Effector CD4-positive, alpha-beta T cell (primary cell): ENCODE results near the gene WDR87. TPM values are rescaled to one million over a fixed set of nuclear protein-coding genes. Genes with fewer than 3 reads are reported as not detected.

Experiments
- DNase-seq: peaks from one replicate; pipeline ENCODE4 v3.0.0-alpha.2; 2020
- total RNA-seq: gene quantifications from one replicate; lab custom pipeline; 2026; lab: John Stamatoyannopoulos, UW

WDR87 gene
- total RNA-seq: not detected

DNA sequence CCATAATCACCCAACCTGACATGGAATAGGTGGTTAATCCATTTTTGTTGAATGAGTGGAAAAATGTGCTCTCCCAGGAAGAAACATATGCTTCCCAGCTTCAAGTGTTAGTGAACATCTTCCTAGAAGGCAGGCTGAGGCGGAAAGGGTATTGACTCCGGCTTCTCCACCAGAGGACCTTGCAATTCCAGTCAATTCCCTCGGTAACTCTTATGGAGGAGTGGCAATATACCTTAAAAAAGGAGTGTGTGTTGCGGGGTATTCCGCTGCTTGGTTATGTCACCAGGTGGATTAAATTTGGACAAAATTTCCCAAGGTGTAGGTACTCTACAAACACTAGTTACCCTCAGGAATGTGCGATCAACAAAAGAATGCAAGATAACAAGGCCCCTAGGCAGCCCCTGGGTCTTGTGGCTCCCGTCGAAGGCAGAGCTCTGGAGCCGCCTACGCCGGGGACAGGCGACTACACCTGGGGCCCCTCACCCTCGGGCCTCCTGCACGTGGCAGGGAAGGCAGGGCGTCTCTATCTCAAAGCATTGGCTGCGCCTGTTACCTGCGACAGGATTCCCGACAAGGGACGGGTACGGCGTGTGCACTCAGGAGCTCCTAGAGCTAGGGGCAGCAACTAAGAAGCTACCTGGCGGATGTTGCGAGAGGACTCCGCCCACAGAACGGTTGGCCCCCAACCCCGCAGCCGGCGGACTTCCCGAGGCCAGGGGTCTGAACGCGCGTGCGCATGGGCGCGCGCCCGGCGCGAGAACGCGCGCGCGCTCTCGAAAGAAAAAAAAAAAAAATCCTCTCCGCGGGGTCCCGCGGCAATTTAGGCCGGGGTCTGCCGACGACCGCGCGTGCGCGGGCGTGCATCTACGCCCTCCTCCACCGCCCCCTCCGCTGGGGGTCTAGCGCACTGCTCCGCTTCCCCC is at the start of gene WDR87:
TSS of gene WDR87 (minus strand) at position 649 of the 923 bp plus-strand sequence. CDS start 8,355 bp downstream, outside the sequence.
- peak; percentile 21 for DNase-seq

DNA sequence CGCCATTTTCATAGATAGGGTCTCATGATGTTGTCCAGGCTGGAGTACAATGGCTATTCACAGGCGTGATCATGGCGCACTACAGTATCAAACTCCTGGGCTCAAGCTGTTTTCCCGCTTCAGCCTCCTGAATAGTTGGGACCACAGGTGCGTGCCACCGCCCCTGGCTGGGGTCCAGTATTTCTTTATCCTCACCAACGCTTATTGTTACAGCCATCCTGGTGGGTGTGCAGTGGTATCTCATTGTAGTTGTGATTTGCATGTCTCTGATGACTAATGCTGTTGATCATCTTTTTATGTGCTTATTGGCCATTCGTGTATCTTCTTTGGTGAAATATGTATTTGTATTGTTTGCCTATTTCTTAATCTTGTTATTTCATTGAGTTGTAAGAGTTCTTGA is 49.6 kb upstream of the WDR87 start:
- DNase-seq: no peak

DNA sequence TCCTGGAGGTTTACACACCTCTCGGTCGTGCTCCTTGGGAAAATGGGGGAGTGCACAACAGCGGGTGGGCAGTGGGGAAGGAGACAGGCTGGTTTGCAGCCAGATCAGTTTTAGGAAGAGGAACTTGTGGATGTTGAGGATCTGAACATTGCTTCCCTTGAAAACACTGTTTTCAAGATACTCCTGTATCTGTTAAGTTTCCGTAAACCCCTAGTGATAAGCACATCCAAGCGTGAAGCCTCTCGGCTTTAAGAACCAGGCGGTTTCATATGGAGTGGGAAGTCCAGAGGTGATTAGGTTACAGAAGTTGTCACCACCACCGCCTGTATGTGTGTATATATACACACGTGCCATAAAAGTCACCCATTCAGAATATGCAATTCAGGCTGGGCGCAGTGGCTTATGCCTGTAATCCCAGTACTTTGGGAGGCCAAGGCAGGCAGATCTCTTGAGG is 48.1 kb upstream of the WDR87 start:
- no peak for DNase-seq

DNA sequence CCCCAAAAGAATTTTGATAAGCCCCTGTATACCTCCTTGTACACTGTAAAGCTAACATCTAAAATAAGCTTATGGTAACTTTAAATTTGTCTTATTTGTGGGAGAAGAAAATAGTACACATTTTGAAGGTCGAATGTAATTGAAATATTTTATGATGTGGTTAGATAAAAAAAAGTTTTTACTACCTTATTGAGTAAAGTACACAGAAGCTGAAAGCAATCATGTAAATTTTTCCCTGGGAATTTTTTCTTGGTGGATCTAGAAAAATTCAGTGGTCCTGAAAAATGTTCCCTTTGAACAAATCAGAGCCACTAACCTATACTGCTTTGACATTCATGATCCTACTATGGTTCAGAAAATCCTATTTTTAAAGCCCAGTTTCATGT is 47.5 kb upstream of the WDR87 start:
- no peak for DNase-seq

DNA sequence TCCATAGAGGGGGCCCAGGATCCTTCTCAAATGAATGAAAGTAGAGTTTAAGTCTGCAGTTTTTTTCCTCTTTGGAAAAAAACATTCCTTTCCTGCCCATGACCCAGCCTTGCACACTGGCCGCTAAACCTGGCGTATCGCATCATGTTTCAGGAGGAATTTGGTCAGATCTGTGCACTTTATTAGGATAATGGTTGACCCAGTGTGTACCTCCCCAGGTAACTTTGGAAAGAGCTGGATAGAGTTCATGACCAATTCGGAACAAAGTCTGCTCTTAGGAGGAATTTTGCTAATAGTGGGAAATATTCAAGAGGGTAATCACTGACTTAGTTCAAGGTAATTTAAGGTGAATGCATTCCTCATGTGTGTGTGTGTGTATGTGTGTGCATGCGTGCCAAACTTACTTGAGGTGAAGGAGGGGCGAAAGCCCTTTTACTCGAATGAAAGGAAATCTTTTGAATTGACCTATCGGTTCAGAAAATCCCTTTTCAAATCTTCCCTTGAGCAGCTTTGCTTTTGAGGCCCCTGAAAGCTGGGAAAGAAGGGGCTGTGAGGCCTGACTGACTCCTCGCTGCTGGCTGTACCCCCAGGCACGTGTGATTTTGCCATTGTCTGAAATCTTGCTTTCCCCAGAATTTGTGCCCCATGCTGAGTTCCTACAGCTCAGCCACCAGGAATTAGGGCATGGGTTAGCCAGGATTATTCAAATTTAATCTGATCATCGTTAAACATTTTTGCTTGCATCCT is 47.0 kb upstream of the WDR87 start:
- DNase-seq: no peak

DNA sequence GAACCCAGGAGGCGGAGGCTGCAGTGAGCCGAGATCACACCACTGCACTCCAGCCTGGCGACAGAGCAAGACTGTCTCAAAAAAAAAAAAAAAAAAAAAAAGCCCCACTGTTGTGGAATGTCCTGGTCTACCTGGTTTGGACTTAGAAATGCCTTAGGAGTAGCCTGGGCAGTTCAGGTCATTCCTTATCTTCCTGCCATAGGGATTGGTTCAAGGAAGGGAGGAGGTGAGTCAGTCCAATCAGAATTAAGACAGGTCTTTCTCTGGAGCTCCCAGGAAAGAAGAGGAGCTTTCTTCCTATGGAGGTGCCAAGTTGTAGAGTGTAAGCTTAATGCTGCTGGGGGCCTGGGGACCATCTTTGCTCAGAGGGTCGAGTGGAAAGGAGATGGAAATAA is 45.4 kb upstream of the WDR87 start:
- no peak for DNase-seq

DNA sequence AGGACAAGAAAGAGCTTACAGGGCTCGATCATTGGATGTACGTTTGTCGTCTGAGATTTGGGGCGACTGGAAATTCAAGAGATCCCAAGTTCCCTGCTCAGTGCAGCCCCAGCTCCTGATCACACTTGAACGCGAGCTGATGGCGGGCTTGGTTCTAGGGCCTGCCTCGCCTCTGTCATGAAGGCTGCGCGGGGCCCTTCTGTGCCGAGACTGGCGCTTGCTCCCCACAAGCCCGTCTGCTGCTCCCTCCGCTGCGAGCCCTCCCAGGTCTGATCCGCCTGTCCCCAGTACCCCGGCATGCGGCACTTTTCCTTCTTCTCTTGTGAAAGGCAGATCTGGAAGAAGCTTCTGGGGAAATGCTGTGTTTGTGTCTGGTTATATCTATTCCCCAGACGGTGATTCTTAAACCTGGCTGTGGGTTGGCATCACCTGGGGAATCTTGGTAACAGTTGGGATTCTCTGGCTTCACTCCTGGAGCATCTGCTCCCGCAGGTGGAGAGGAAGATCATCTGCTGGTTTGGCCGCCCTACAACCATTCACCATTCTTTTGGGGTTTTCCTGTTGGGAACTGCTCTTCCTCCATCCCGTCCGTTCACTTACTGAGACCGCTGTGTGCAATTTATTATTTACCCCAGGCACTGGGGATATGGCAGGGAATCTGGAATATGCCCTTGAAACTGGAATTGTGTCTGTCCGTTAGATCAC is 44.2 kb upstream of the WDR87 start:
- DNase-seq: no peak

DNA sequence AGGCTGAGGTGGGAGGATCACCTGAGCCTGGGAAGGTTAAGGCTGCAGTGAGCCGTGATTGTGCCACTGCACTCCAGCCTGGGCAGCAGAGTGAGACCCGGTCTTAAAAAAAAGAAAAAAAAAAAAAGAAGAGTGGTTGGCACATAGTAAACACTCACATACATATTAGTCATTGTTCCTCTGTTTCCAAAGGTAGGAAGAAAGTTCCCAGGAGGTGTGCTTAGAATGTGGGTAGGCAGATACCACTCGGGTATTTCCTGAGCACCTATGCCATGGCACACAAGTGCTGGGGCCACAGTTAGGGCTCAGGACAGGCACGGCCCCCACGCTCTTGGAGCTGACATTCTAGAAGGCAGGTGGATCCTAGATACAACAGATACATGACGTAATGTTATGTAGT is 42.0 kb upstream of the WDR87 start:
- no peak for DNase-seq

DNA sequence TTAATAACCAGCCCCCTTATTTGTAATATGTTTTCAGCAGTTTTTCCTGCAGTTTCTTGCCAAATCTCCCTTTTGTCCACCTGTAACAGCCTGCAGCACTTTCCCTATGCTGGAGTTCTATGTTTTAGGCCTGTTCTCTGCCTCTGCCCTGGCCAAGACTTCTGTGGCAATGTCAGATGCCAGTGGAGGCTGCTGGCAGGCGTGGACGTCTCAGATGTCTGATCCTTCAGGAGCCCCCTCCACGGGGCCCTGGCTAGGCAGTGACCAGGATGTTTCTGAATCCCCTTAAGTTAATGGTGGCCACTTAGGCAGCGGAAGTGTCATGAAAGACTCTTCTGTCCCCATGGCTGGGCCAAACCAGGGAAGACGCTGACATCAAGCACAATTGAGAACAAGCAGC is 41.4 kb upstream of the WDR87 start:
- DNase-seq: no peak

DNA sequence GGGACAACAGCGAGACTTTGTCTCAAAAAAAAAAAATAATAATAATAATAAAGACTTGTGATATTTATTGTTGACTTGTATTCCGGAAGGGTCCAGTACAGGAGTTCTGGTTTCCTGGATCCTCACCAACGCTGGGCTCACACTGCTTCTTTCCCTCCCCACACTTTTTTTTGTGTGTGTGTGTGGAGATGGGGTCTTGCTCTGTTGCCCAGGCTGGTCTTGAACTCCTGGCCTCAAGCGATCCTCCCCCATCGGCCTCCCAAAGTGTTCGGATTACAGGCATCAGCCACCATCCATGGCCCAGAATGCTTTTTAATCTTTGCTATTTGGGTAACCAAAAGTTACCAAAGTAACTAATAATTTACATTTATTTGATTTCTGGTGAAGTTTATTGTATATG is 39.7 kb upstream of the WDR87 start:
- no peak for DNase-seq

DNA sequence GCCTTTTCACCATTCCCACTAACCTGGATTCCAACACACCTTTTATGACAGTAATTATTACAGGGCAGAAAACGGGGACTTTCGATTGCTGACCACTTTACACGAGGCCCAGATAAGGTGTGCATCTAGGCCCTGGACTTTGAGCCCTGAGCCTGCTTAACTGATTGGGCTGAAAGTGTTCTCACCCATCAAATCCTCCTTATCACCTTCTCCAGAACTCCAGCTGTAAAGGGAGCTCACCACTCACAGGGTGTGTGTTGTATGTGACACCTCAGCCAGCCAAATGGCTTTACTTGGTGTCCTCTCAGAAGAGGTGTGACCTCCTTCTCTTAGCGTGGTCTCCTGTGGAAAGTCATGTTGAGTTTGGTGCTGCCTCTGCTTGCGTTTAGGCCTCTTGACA is 37.1 kb upstream of the WDR87 start:
- no peak for DNase-seq

DNA sequence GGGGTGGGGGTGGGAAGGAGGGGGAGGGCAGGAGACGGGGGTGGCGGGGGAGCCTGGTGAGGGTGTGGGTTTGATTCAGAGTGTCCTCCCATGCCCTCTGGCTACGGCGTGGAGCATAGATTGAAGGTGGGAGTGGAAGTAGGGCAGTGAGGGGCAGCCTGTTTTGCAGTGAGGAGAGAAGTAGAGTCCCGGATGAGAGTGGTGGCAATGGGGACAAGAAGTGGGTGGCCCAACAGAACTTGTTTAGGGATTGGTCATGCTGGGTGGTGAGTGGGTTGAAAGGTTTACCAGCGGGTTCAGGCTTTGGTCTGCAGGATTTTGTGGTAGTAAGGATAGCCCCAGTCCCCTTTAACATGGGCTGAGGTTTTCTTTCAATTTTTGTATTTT is 36.1 kb upstream of the WDR87 start:
- no peak for DNase-seq

DNA sequence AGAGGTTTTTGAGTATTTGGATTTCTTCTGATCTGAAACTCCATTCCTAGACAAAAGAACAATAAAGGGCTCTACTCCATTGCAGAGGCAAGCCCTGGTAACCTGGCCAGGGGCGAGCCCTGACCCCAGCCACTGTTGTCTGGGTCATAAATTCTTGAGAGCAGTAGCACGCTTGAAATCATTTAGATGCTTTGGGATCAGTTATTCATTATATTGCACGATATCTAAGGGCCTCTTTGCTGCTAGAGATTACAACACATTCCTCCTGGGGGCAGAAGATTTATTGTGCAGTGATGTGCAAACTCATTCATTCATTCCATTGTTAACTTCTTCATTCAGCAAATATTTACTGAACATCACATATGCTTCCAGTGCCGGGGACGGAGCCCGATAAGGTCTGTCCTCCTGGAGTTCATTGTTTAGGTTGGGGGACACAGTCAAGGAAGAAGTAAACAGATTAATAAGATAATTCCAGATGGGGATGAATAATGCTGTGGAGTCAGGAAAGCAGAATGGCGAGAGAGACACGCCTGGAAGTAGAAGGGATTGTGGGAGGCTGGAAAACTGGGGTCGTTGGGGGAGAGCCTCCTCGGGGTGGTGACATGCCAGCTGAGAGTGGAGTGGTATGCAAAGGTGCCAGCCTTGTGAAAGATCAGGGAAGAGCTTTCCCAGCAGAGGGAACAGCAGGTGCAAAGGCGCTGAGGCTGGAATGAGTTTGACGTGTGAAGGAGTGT is 35.6 kb upstream of the WDR87 start:
- DNase-seq: no peak

DNA sequence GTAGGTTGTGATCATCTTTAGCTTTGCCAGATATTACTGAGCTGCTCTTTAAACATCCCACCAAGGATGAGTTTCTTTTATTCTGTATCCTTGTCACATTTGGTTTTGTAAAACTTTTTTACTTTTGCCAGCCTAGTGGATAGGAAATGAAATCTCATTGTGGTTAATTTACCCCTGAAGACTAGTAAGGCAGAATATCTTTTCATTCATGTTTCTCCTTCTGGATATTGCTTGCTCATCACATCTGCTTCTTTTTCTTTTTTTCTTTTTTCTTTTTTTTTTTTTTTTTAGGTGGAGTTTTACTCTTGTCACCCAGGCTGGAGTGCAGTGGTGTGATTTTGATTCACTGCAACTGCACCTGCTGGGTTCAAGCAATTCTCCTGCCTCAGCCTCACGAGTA is 32.0 kb upstream of the WDR87 start:
- no peak for DNase-seq

DNA sequence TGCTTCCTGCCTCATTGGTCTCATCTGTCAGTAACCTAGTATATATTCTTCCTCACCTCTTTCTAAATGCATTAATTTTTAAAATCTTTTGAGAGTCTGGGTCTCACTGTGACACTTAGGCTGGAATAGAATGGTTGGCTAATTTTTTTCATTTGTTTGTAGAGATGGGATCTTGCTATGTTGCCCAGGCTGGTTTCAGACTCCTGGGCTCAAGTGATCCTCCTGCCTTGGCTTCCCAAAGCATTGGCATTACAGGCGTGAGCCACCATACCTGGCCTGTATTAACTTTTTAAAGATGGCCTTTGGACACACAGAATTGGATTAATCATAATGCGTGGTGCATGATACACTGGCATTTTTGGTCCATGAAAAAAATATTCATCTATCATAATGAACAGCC is 30.5 kb upstream of the WDR87 start:
- DNase-seq: no peak

DNA sequence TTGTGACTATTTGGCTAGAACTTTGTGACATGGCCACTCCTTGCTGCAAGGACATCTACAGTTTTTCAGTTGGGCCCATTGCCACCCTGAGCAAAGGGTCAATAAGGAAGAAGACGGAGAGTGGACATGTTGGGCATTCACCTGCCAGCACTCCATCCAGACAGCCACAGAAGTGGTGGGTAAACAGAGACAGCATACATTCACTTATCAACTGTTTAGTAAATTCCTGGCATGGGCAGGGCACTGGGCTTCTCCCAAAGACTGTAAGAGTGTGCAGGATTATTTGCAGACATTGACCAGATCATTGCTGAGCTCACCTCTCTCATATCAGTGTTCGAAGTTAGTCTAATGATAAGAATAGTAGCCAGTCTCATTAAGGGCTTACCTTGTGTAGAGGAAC is 29.8 kb upstream of the WDR87 start:
- no peak for DNase-seq

DNA sequence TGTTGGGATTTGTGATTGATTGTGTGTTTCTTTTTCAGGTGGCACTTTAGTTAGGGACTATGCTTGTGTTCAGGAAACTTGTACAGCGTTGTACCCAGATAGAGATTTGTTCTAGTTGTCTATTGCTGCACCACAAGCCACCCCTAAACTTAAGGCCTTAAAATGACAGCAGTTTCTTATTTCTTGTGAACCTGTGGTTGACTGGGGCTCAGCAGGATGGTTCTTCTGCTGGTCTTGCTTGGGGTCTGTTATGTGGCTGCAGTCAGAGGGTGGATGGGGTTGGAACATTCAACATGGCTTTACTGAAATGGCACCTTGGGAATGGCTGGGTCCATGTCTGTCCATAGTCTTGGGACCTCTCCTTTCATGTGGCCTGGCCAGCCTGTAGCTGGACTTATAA is 28.9 kb upstream of the WDR87 start:
- no peak for DNase-seq

DNA sequence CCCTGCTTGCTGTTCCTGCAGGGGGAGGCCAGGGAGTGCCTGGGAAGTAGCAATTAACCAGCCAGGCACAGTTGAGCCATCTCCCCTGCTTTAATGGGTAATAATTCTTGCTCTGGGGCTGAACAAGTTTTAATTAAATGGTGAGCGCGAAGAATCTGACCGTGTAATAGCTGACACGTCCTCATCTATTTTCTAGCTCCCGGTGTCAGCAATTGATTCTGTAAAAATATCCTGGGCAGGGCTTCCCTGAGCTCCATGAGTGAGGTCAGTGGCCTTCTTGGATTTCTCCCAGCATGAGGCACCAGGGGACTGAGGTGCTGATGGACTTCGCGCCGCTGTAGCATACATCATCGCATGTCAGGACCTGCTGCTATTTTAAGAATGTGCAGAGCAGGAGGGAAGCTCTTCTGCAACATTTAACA is 27.6 kb upstream of the WDR87 start:
- DNase-seq: no peak

DNA sequence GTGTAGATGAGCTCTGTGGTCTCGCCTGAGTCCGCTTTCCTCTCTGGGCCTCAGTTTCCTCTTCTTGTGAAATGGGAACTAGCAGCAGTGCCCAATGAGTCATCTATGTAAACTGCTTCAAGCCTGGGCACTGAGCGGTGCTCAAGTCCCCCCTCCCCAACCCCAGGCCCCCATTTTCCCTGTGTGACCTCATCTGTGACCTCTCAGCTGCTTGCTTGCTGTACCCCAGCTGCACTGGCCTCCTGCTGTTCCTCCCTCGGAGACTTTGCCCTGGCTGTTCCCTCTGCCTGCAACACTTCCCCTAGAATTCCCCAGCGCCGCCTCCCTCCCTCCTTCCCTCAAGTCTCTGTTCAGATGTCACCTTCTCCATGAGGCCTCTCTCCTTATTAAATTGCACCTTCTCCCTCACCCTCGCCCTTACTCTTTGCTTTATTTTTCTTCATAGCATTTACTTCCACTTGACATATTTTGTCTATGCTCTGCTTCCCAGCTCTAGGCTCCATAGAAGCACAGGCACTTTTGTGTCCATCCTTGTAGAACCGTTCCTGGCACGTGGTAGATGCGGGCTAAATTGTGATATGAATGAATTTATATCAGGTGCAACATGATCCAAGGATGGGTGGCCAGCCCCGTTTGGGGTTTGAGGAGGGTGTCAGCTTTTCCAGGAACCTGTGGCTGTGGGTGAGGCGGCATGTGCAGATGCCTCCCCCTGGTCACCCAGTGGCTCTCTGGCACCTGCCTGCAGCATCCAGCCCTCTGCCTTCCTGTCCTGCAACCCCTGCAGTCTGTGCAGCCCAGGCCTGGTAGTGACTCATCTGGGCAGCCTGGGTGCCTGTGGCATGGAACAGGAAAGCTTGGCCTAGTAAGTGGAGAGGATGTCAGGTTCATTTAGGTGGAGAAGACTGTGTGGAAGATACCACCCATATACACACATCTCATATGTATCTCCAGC is 26.9 kb upstream of the WDR87 start:
- DNase-seq: no peak

DNA sequence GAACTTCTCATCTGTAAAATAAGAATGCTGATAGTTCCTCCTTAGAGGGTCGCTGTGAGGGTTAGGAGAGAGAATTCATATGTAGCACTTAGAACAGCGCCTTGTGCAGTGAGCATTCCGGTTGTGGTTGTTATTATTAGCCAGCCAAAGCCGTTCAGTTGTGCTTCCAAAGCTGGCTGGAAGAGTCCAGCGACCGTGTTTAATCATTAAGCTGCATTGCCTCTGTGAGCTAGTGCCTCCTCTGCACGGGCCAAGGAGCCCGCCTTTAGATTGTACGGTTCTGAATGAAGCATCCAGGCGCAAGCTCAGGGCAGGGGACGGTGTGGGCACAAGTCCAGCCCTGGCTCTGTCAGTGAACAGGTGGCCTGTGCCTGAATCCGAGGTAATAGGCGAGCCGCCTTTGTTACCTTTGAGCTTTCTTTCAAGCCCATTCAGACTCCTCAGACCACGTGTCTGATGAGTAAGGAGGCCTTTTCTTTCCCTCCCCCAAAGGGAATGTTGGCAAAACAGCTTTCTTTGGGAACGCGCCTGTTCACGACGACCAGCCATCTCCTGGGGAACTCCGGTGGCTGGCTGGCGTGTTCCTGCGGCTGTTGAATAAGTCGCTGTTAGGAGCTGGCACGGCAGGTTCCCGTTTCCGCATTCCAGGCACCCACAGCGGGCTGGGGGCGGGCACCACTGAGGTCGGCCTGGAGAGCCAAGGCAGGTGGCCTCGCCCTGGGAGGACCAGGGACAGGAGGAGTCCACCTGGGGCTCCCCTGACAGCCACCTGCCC is 25.7 kb upstream of the WDR87 start:
- no peak for DNase-seq

DNA sequence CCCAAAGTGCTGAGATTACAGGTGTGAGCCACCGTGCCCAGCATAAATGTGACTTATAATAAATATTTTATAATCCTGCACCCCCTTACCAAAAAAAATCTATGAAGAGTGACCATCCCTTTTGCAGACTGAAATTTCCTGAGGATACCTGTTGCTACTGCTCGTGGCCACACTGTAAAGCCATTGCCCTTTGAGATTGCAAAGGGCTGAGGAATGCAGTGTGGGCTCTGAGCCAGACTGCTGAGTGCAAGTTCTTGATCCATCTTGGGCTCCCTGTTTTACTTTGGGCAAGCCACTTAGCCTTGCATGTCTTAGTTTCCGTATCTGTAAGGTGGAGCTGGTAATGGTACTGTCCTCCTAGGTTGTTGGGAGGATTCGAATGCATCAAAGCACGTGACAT is 24.0 kb upstream of the WDR87 start:
- no peak for DNase-seq
